ENCODE measurements around the gene CCDC88C. TPM values are rescaled to one million over a fixed set of nuclear protein-coding genes. Genes with fewer than 3 reads are reported as not detected.
"Not testable (repeated sequence)": the region's sequence is repeated elsewhere in the genome, so short reads cannot be mapped to it uniquely, and the experiment has no call there.

CCDC88C gene
- total and polyA plus RNA-seq, 7 donors, result 0.95 to 45.7 (median 3.9) TPM

DNA sequence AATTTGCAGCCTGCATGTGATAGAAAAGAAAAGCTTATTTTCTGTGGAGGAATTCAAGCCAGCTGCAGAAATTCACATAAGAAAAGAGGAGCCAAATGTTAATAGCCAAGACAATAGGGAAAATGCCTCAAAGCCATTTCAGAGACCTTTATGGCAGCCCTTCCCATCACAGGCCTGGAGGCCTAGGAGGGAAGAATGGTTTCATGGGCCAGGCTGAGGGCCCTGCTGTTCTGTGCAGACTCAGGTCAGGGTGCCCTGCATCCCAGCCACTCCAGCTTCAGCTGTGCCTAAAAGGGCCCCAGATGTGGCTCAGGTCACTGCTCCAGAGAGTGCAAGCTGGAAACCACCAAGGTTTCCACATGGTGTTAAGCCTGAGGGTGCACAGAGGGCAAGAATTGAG, 21.2 kb upstream of the CCDC88C start:
- Histone ChIP-seq H3K27me3 (peaks cover 0 to 3% (median 0%) of the 10 kb centered on the region in 3 donors), H3K27ac (no peak overlapping the region), H3K4me3 (no peak overlapping the region), H3K36me3 (no peaks in the 10 kb centered on the region), H3K9me3 (peaks cover 0 to 6% (median 0%) of the 10 kb centered on the region in 4 donors), H3K4me1 (no peaks in the 10 kb centered on the region)
- TF ChIP-seq POLR2A (IDR thresholded peaks at IDR 0.05), result no peak
- no peak for TF ChIP-seq EP300 (IDR thresholded peaks at IDR 0.05)
- no peak for TF ChIP-seq POLR2AphosphoS5 (IDR thresholded peaks at IDR 0.05)
- TF ChIP-seq, protein P1, sequence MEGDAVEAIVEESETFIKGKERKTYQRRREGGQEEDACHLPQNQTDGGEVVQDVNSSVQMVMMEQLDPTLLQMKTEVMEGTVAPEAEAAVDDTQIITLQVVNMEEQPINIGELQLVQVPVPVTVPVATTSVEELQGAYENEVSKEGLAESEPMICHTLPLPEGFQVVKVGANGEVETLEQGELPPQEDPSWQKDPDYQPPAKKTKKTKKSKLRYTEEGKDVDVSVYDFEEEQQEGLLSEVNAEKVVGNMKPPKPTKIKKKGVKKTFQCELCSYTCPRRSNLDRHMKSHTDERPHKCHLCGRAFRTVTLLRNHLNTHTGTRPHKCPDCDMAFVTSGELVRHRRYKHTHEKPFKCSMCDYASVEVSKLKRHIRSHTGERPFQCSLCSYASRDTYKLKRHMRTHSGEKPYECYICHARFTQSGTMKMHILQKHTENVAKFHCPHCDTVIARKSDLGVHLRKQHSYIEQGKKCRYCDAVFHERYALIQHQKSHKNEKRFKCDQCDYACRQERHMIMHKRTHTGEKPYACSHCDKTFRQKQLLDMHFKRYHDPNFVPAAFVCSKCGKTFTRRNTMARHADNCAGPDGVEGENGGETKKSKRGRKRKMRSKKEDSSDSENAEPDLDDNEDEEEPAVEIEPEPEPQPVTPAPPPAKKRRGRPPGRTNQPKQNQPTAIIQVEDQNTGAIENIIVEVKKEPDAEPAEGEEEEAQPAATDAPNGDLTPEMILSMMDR (IDR thresholded peaks at IDR 0.05), result no peak
- intact Hi-C loops (cut with DNase I), result no loop called here
- no peak for DNase-seq

GRCh38 chr14:91436266-91436665, 18.6 kb upstream of the CCDC88C start:
- intact Hi-C loops (cut with DNase I), result not testable (repeated sequence)
- WGBS, 2 donors, result 58 to 80% methylated on average over 16 of the region's 16 CpGs

GRCh38 chr14:91429385-91429784, 11.8 kb upstream of the CCDC88C start:
- no peak for TF ChIP-seq POLR2A (IDR thresholded peaks at IDR 0.05)
- TF ChIP-seq POLR2AphosphoS5 (IDR thresholded peaks at IDR 0.05), result no peak
- TF ChIP-seq, protein P1 (IDR thresholded peaks at IDR 0.05), result no peak
- TF ChIP-seq EP300 (IDR thresholded peaks at IDR 0.05), result no peak
- H3K4me1 ChIP-seq, result no peaks in the 10 kb centered on the region
- no peak for DNase-seq
- H3K27me3 ChIP-seq, result no peaks in the 10 kb centered on the region
- intact Hi-C loops (cut with DNase I), result no loop called here
- no peaks in the 10 kb centered on the region for H3K9me3 ChIP-seq
- H3K36me3 ChIP-seq, result no peaks in the 10 kb centered on the region
- WGBS, 2 donors, result 92 to 95% methylated on average over 3 of the region's 3 CpGs
- no peak overlapping the region for H3K27ac ChIP-seq
- H3K4me3 ChIP-seq, result no peak overlapping the region

More at GRCh38 chr14:91436266-91436665, 18.6 kb upstream of the CCDC88C start:
- H3K4me3 ChIP-seq, H3K27me3 ChIP-seq, H3K4me1 ChIP-seq, H3K9me3 ChIP-seq, DNase-seq, H3K27ac ChIP-seq, H3K36me3 ChIP-seq: not testable (repeated sequence)

GRCh38 chr14:91428931-91429330, 11.3 kb upstream of the CCDC88C start:
- H3K27ac ChIP-seq; H3K4me3 ChIP-seq; DNase-seq; H3K27me3 ChIP-seq; intact Hi-C loops (cut with DNase I); H3K4me1 ChIP-seq; H3K9me3 ChIP-seq; H3K36me3 ChIP-seq: not testable (repeated sequence)
- WGBS, 2 donors, result 82 to 90% methylated on average over 1 of the region's 1 CpG

- DNase-seq; H3K27me3 ChIP-seq; H3K9me3 ChIP-seq; H3K27ac ChIP-seq; H3K4me1 ChIP-seq; H3K36me3 ChIP-seq; intact Hi-C loops (cut with DNase I); H3K4me3 ChIP-seq: not testable (repeated sequence)
- WGBS, 2 donors, result 68 to 82% methylated on average over 9 of the region's 9 CpGs
Observed at GRCh38 chr14:91425531-91425944, 7.9 kb upstream of the CCDC88C start.

- WGBS, 2 donors, result 72 to 88% methylated on average over 9 of the region's 9 CpGs
- Histone ChIP-seq H3K27me3 (no peaks in the 10 kb centered on the region), H3K4me1 (no peaks in the 10 kb centered on the region), H3K9me3 (no peaks in the 10 kb centered on the region), H3K4me3 (no peak overlapping the region), H3K27ac (no peak overlapping the region), H3K36me3 (no peaks in the 10 kb centered on the region)
- no peak for DNase-seq
- intact Hi-C loops (cut with DNase I), result no loop called here
- TF ChIP-seq POLR2AphosphoS5 (IDR thresholded peaks at IDR 0.05) (no peak), EP300 (IDR thresholded peaks at IDR 0.05) (no peak), POLR2A (IDR thresholded peaks at IDR 0.05) (no peak)
- TF ChIP-seq, protein P1 (IDR thresholded peaks at IDR 0.05), result no peak
Observed at GRCh38 chr14:91424813-91425530, 7.4 kb upstream of the CCDC88C start.
